GM12872 (cell line): ENCODE measurements around the gene NGF.

Experiments
- CTCF ChIP-seq: IDR thresholded peaks from 3 replicates; pipeline ENCODE4 v1.5.1; 2011; ENCODE audit warnings: low read depth, mild to moderate bottlenecking, low read length, moderate library complexity; ENCODE audit not compliant: insufficient read depth

Gene NGF

GRCh38 chr1:115252585-115252984, 85.5 kb downstream of the NGF start:
- no peak for TF ChIP-seq CTCF

- no peak for TF ChIP-seq CTCF
These were observed 86.2 kb downstream of the NGF start for GRCh38 chr1:115251856-115252255.

- no peak for TF ChIP-seq CTCF
These were observed 86.7 kb downstream of the NGF start for GRCh38 chr1:115251340-115251748.

- no peak for TF ChIP-seq CTCF
These were observed 91.5 kb downstream of the NGF start for GRCh38 chr1:115246526-115246925.

GRCh38 chr1:115245227-115245626, 92.8 kb downstream of the NGF start:
- no peak for TF ChIP-seq CTCF

- no peak for TF ChIP-seq CTCF
These were observed 95.5 kb downstream of the NGF start for GRCh38 chr1:115242543-115242942.

- no peak for TF ChIP-seq CTCF
These were observed 96.7 kb downstream of the NGF start for GRCh38 chr1:115241309-115241708.

GRCh38 chr1:115240297-115240696, 97.8 kb downstream of the NGF start:
- TF ChIP-seq CTCF, result no peak
